Testis (tissue), 3 donors: ENCODE data around the gene AUTS2. TPM values are rescaled to one million over a fixed set of nuclear protein-coding genes. Genes with fewer than 3 reads are reported as not detected.

Experiments
- DNase-seq: peaks from one replicate; pipeline ENCODE4 v3.0.0-alpha.2; 2019
- H3K27ac ChIP-seq, 2 donors: fragments of 200-600 bp; sonication (generic); one replicate each; pipeline ENCODE4 v1.5.1; 2019
- H3K27me3 ChIP-seq: fragments of 200-600 bp; sonication (generic); one replicate; pipeline ENCODE4 v1.5.1; 2019
- H3K36me3 ChIP-seq: fragments of 200-600 bp; sonication (generic); one replicate; pipeline ENCODE4 v1.5.1; 2017; ENCODE audit warnings: low read depth; ENCODE audit errors: missing control alignments
- H3K4me1 ChIP-seq: fragments of 200-600 bp; sonication (generic); one replicate; pipeline ENCODE4 v1.5.1; 2019
- H3K4me3 ChIP-seq, 2 donors: fragments of 200-600 bp; sonication (generic); one replicate each; pipeline ENCODE4 v1.5.1; 2017 to 2019
- H3K9me3 ChIP-seq: fragments of 200-600 bp; sonication (generic); one replicate; pipeline ENCODE4 v1.5.1; 2017
- CTCF ChIP-seq, 3 experiments: fragments of 450-650 bp in 2 of 3; fragments of 200-600 bp in 1 of 3; sonication (generic) in 1 of 3; IDR thresholded peaks; one replicate each; pipeline ENCODE4 v1.5.1; 2016 to 2019; ENCODE audit warnings: antibody characterized with exemption in 3 of 3, mild to moderate bottlenecking in 2 of 3, moderate library complexity in 1 of 3
- POLR2A ChIP-seq: fragments of 450-650 bp; IDR thresholded peaks from one replicate; pipeline ENCODE4 v1.6.1; 2017; ENCODE audit warnings: antibody characterized with exemption, mild to moderate bottlenecking, moderate library complexity
- WGBS, 2 donors: methylation state at CpG; one replicate each; pipeline ENCODE4 v1.1.5; 2018; 5-methylcytosine and 5-hydroxymethylcytosine counted together
- intact Hi-C: fragments of 100-400 bp; cut with DNase I; formaldehyde crosslinking; loops from one replicate; pipeline ENCODE4 v1.15.1; 2023; ENCODE audit warnings: low total_unique reads
- polyA plus RNA-seq: library from polyadenylated mRNA; stranded (reverse); fragments of 350-450 nt; fragmentation: Illumina TruSeq; extraction: RNeasy Lipid Tissue Mini Kit (QIAGEN cat#74804); gene quantifications from one replicate; pipeline ENCODE4 v1.2.3, GENCODE V29; 2014; ENCODE audit warnings: low read depth, low replicate concordance; ENCODE audit not compliant: insufficient read depth
- total RNA-seq, 2 donors: library from RNA; depleted of rRNA; stranded (reverse); fragments of >200 nt; gene quantifications; one replicate each; pipeline ENCODE4 v1.2.3, GENCODE V29; 2016

AUTS2 gene
- total and polyA plus RNA-seq, 3 donors from 2014 or later = 21.3 to 75.5 (median 56.1) TPM

GRCh38 chr7:69692611-69693010, 94.3 kb downstream of the AUTS2 start:
- intact Hi-C loops = no loop called here
- no peak overlapping the region for H3K4me3 ChIP-seq

GRCh38 chr7:69693042-69693441, 94.8 kb downstream of the AUTS2 start:
- WGBS, 2 donors = 83 to 100% methylated on average over 1 of the region's 1 CpG

More at GRCh38 chr7:69692611-69693010, 94.3 kb downstream of the AUTS2 start:
- H3K36me3 ChIP-seq = no peaks in the 10 kb centered on the region
- H3K27me3 ChIP-seq = no peaks in the 10 kb centered on the region
- no peak overlapping the region for H3K27ac ChIP-seq
- TF ChIP-seq POLR2A = no peak
- TF ChIP-seq CTCF (IDR thresholded peaks at IDR 0.05) = no peak
- no peaks in the 10 kb centered on the region for H3K4me1 ChIP-seq
- no peaks in the 10 kb centered on the region for H3K9me3 ChIP-seq
- no peak for DNase-seq
- WGBS, 2 donors = 92 to 94% methylated on average over 3 of the region's 3 CpGs

GRCh38 chr7:69696054-69696591, 97.8 kb downstream of the AUTS2 start:
- TF ChIP-seq CTCF (IDR thresholded peaks at IDR 0.05) (no peak), POLR2A (no peak)
- WGBS, 2 donors = 80 to 87% methylated on average over 7 of the region's 7 CpGs
- H3K27ac ChIP-seq = no peak overlapping the region
- H3K9me3 ChIP-seq = no peaks in the 10 kb centered on the region
- H3K4me1 ChIP-seq = no peaks in the 10 kb centered on the region
- no peak overlapping the region for H3K4me3 ChIP-seq
- H3K27me3 ChIP-seq = no peaks in the 10 kb centered on the region
- DNase-seq = no peak
- H3K36me3 ChIP-seq = no peaks in the 10 kb centered on the region
- intact Hi-C loops = no loop called here

More at GRCh38 chr7:69693042-69693441, 94.8 kb downstream of the AUTS2 start:
- DNase-seq = no peak
- Histone ChIP-seq H3K27me3 (no peaks in the 10 kb centered on the region), H3K9me3 (no peaks in the 10 kb centered on the region), H3K4me3 (no peak overlapping the region), H3K4me1 (no peaks in the 10 kb centered on the region), H3K36me3 (no peaks in the 10 kb centered on the region), H3K27ac (no peak overlapping the region)
- intact Hi-C loops = no loop called here
- TF ChIP-seq CTCF (IDR thresholded peaks at IDR 0.05) (no peak), POLR2A (no peak)

GRCh38 chr7:69696686-69697685, 98.7 kb downstream of the AUTS2 start:
- H3K4me3 ChIP-seq = no peak overlapping the region
- no peak for TF ChIP-seq POLR2A
- no peak for TF ChIP-seq CTCF (IDR thresholded peaks at IDR 0.05)
- intact Hi-C loops = no loop called here
- DNase-seq = no peak
- no peaks in the 10 kb centered on the region for H3K36me3 ChIP-seq
- no peak overlapping the region for H3K27ac ChIP-seq
- no peaks in the 10 kb centered on the region for H3K9me3 ChIP-seq
- H3K4me1 ChIP-seq = no peaks in the 10 kb centered on the region
- 74 to 75% methylated on average over 5 of the region's 5 CpGs for WGBS, 2 donors
- H3K27me3 ChIP-seq = no peaks in the 10 kb centered on the region
